Astrocyte of the cerebellum (primary cell): ENCODE measurements around the gene THADA.

Experiments
- DNase-seq: peaks from one replicate; pipeline ENCODE4 v3.0.0-alpha.2; 2011; ENCODE audit warnings: low read depth
- H3K4me3 ChIP-seq: 2 replicates; pipeline ENCODE4 v1.5.1; 2011; ENCODE audit warnings: mild to moderate bottlenecking, low read depth, low read length, moderate library complexity
- CTCF ChIP-seq: IDR thresholded peaks from 2 replicates; pipeline ENCODE4 v1.5.1; 2012; ENCODE audit warnings: low read length, low read depth, moderate library complexity, mild to moderate bottlenecking; ENCODE audit errors: missing control alignments
- in situ Hi-C: cut with HindIII; loops from 2 replicates; pipeline ENCODE4 v1.10.0; 2017; ENCODE audit warnings: low sequenced_read_pairs

THADA gene

GRCh38 chr2:43375746-43376522 lies 219.9 kb downstream of the THADA start:
- no peak overlapping the region for H3K4me3 ChIP-seq
- in situ Hi-C loops = no loop called here
- no peak for DNase-seq
- no peak for TF ChIP-seq CTCF

- DNase-seq = no peak
- H3K4me3 ChIP-seq = no peak overlapping the region
- TF ChIP-seq CTCF = no peak
- in situ Hi-C loops = no loop called here
Observed at GRCh38 chr2:43372416-43373081, 223.3 kb downstream of the THADA start.

GRCh38 chr2:43370705-43371104 lies 225.1 kb downstream of the THADA start:
- in situ Hi-C loops = no loop called here
- DNase-seq = peak; percentile 53
- no peak overlapping the region for H3K4me3 ChIP-seq
- TF ChIP-seq CTCF = no peak

GRCh38 chr2:43370146-43370545 lies 225.7 kb downstream of the THADA start:
- no peak for TF ChIP-seq CTCF
- in situ Hi-C loops = no loop called here
- DNase-seq = no peak
- no peak overlapping the region for H3K4me3 ChIP-seq

- TF ChIP-seq CTCF = no peak
- DNase-seq = no peak
- in situ Hi-C loops = no loop called here
Observed at GRCh38 chr2:43368483-43369385, 227.1 kb downstream of the THADA start.

More at GRCh38 chr2:43368483-43369385, 227.1 kb downstream of the THADA start:
- H3K4me3 ChIP-seq = no peak overlapping the region
